ENCODE data around the gene GPR137.
"Not testable (repeated sequence)": the region's sequence is repeated elsewhere in the genome, so short reads cannot be mapped to it uniquely, and the experiment has no call there.

The GPR137 gene

GRCh38 chr11:64305691-64306562, 20.3 kb downstream of the GPR137 start:
- Mint-ChIP-seq H3K4me3 (peak overlapping the region; percentile 93 to 97 (median 95)), H3K27me3 (ENCODE audit: low read depth) (peaks cover 34% of the 10 kb centered on the region), H3K9me3 (no peaks in the 10 kb centered on the region), H3K27ac (peak overlapping the region; percentile 76 to 94 (median 81)), H3K4me1 (peaks cover 21% of the 10 kb centered on the region), H3K36me3 (ENCODE audit: low read depth) (peaks cover 2% of the 10 kb centered on the region)
- peak in 1 of 3 experiments; percentile 44 for TF ChIP-seq CTCF (IDR thresholded peaks at IDR 0.05; ENCODE audit: unreplicated experiment in 3 of 3)

- H3K4me3 Mint-ChIP-seq, result peak overlapping the region; percentile 93 to 97 (median 95)
- peaks cover 28% of the 10 kb centered on the region for H3K27me3 Mint-ChIP-seq (ENCODE audit: low read depth)
- no peak for TF ChIP-seq CTCF (IDR thresholded peaks at IDR 0.05; ENCODE audit: unreplicated experiment in 3 of 3)
- peak overlapping the region; percentile 76 to 94 (median 81) for H3K27ac Mint-ChIP-seq
- H3K36me3 Mint-ChIP-seq (ENCODE audit: low read depth), result peaks cover 3% of the 10 kb centered on the region
- H3K4me1 Mint-ChIP-seq, result peaks cover 21% of the 10 kb centered on the region
- H3K9me3 Mint-ChIP-seq, result no peaks in the 10 kb centered on the region
These were observed 20.9 kb downstream of the GPR137 start for GRCh38 chr11:64306563-64306875.

- Mint-ChIP-seq H3K36me3 (ENCODE audit: low read depth) (peaks cover 3% of the 10 kb centered on the region), H3K27me3 (ENCODE audit: low read depth) (peaks cover 23% of the 10 kb centered on the region), H3K27ac (peak overlapping the region; percentile 48 to 94 (median 63)), H3K9me3 (no peaks in the 10 kb centered on the region), H3K4me3 (peak overlapping the region; percentile 93 to 97 (median 95)), H3K4me1 (peaks cover 21% of the 10 kb centered on the region)
- no peak for TF ChIP-seq CTCF (IDR thresholded peaks at IDR 0.05; ENCODE audit: unreplicated experiment in 3 of 3)
These were observed 21.4 kb downstream of the GPR137 start for GRCh38 chr11:64306876-64307622.

- peak overlapping the region; percentile 55 to 79 (median 71) for H3K4me3 Mint-ChIP-seq
- not testable (repeated sequence) for H3K36me3 Mint-ChIP-seq (ENCODE audit: low read depth); H3K9me3 Mint-ChIP-seq
These were observed 22.1 kb downstream of the GPR137 start for GRCh38 chr11:64307795-64308194.

GRCh38 chr11:64312947-64313346, 27.3 kb downstream of the GPR137 start:
- Mint-ChIP-seq H3K9me3 (no peaks in the 10 kb centered on the region), H3K27me3 (ENCODE audit: low read depth) (no peaks in the 10 kb centered on the region), H3K36me3 (ENCODE audit: low read depth) (peaks cover 16% of the 10 kb centered on the region), H3K27ac (peak overlapping the region in 2 of 3 experiments; percentile 6 to 94), H3K4me3 (peak overlapping the region; percentile 52 to 76 (median 72)), H3K4me1 (peaks cover 14% of the 10 kb centered on the region)
- TF ChIP-seq CTCF (IDR thresholded peaks at IDR 0.05; ENCODE audit: unreplicated experiment in 3 of 3), result no peak

More at GRCh38 chr11:64307795-64308194, 22.1 kb downstream of the GPR137 start:
- H3K4me1 Mint-ChIP-seq, result peaks cover 25% of the 10 kb centered on the region
- H3K27ac Mint-ChIP-seq, result peak overlapping the region; percentile 31 to 63 (median 48)
- H3K27me3 Mint-ChIP-seq (ENCODE audit: low read depth), result peaks cover 18% of the 10 kb centered on the region

GRCh38 chr11:64313491-64314145, 28.0 kb downstream of the GPR137 start:
- no peak for TF ChIP-seq CTCF (IDR thresholded peaks at IDR 0.05; ENCODE audit: unreplicated experiment in 3 of 3)
- Mint-ChIP-seq H3K27ac (peak overlapping the region in 2 of 3 experiments; percentile 6 to 94), H3K4me3 (peak overlapping the region; percentile 23 to 76 (median 72)), H3K27me3 (ENCODE audit: low read depth) (no peaks in the 10 kb centered on the region), H3K36me3 (ENCODE audit: low read depth) (peaks cover 16% of the 10 kb centered on the region), H3K4me1 (peaks cover 14% of the 10 kb centered on the region), H3K9me3 (no peaks in the 10 kb centered on the region)
